ENCODE results near the gene GTF2F2. TPM values are rescaled to one million over a fixed set of nuclear protein-coding genes. Genes with fewer than 3 reads are reported as not detected.

The GTF2F2 gene
- total RNA-seq, 1 experiment from 2014 or later: 33.8 TPM

GRCh38 chr13:45325806-45326205 is 205.5 kb downstream of the GTF2F2 start:
- no peaks in the 10 kb centered on the region for H3K27me3 Mint-ChIP-seq (ENCODE audit: low read depth)
- H3K9me3 Mint-ChIP-seq: no peaks in the 10 kb centered on the region
- no peak for ATAC-seq
- H3K27ac Mint-ChIP-seq: peak overlapping the region; percentile 70; the same call in 1 of the 2 replicates
- no peak for TF ChIP-seq ESRRA (CRISPR knock-in tag; IDR thresholded peaks at IDR 0.05; ENCODE audit: borderline replicate concordance)
- TF ChIP-seq ARID4B (CRISPR knock-in tag; IDR thresholded peaks at IDR 0.05; ENCODE audit: borderline replicate concordance): no peak
- no peak for TF ChIP-seq JUN (CRISPR knock-in tag; IDR thresholded peaks at IDR 0.05)
- TF ChIP-seq GTF2I (CRISPR knock-in tag; conservative IDR thresholded peaks at IDR 0.05): no peak
- TF ChIP-seq IRF1 (CRISPR knock-in tag; IDR thresholded peaks at IDR 0.05): no peak
- TF ChIP-seq MAX (CRISPR knock-in tag; IDR thresholded peaks at IDR 0.05): no peak
- no peak for TF ChIP-seq ZNF416 (CRISPR knock-in tag; IDR thresholded peaks at IDR 0.05)
- TF ChIP-seq ZSCAN18 (CRISPR knock-in tag; IDR thresholded peaks at IDR 0.05): no peak
- no peak for TF ChIP-seq CTCF (IDR thresholded peaks at IDR 0.05)
- no peak for TF ChIP-seq SMAD3 (CRISPR knock-in tag; IDR thresholded peaks at IDR 0.05; ENCODE audit: borderline replicate concordance)
- no peaks in the 10 kb centered on the region for H3K36me3 Mint-ChIP-seq
- H3K4me1 Mint-ChIP-seq: peaks cover 2% of the 10 kb centered on the region; the same call in 1 of the 2 replicates
- DNase-seq (ENCODE audit: low spot score): no peak
- ChIA-PET CTCF (interaction anchor here (0.7 kb wide), 1 partner anchor 17 kb away, joined by 4 read pairs; no protein-coding TSS in a partner anchor), POLR2A (interaction anchor here (0.6 to 1.6 kb wide), 2 partner anchors 15 to 64 kb away, joined by 3 to 6 read pairs; no protein-coding TSS in a partner anchor)
- H3K4me3 Mint-ChIP-seq: no peak overlapping the region

GRCh38 chr13:45327253-45327955 is 207.1 kb downstream of the GTF2F2 start:
- Mint-ChIP-seq H3K27ac (peak overlapping the region; percentile 71), H3K27me3 (ENCODE audit: low read depth) (no peaks in the 10 kb centered on the region), H3K9me3 (no peaks in the 10 kb centered on the region), H3K4me1 (peaks cover 10% of the 10 kb centered on the region), H3K36me3 (no peaks in the 10 kb centered on the region), H3K4me3 (no peak overlapping the region)
- ATAC-seq (no peak), DNase-seq (ENCODE audit: low spot score) (no peak)
- no peak for TF ChIP-seq GABPB1 (CRISPR knock-in tag; IDR thresholded peaks at IDR 0.05)
- TF ChIP-seq NR3C1 (CRISPR knock-in tag; conservative IDR thresholded peaks at IDR 0.05; ENCODE audit: low read depth): no peak
- TF ChIP-seq MLX (CRISPR knock-in tag; IDR thresholded peaks at IDR 0.05): no peak
- no peak for TF ChIP-seq USF1 (CRISPR knock-in tag; IDR thresholded peaks at IDR 0.05)
- no peak for TF ChIP-seq CREB1 (CRISPR knock-in tag; IDR thresholded peaks at IDR 0.05)
- TF ChIP-seq HMGXB4 (CRISPR knock-in tag; IDR thresholded peaks at IDR 0.05): no peak
- ChIA-PET POLR2A (no interaction called here), CTCF (interaction anchor here (1.0 kb wide), 1 partner anchor 14 kb away, joined by 4 read pairs; no protein-coding TSS in a partner anchor)

All from WTC11 (cell line).